Ishikawa (cell line): ENCODE data around the gene ACP6.

ENCODE experiments used
- CEBPB ChIP-seq: IDR thresholded peaks from 2 replicates; pipeline ENCODE4 v1.6.1; 2012
- CREB1 ChIP-seq: IDR thresholded peaks from 2 replicates; pipeline ENCODE4 v1.6.1; 2012; ENCODE audit warnings: low read depth
- EGR1 ChIP-seq: IDR thresholded peaks from 2 replicates; pipeline ENCODE4 v1.6.1; 2012
- EP300 ChIP-seq: IDR thresholded peaks from 2 replicates; pipeline ENCODE4 v1.6.1; 2012; ENCODE audit warnings: borderline replicate concordance
- FOXM1 ChIP-seq: IDR thresholded peaks from 2 replicates; pipeline ENCODE4 v1.6.1; 2012; ENCODE audit warnings: low read depth, borderline replicate concordance
- MAX ChIP-seq: IDR thresholded peaks from 2 replicates; pipeline ENCODE4 v1.6.1; 2012
- NFIC ChIP-seq: IDR thresholded peaks from 2 replicates; pipeline ENCODE4 v1.6.1; 2012
- RAD21 ChIP-seq: IDR thresholded peaks from 2 replicates; pipeline ENCODE4 v1.6.1; 2012; ENCODE audit warnings: low read depth
- REST ChIP-seq: IDR thresholded peaks from 2 replicates; pipeline ENCODE4 v1.6.1; 2012; ENCODE audit warnings: low read depth, mild to moderate bottlenecking
- TAF1 ChIP-seq: IDR thresholded peaks from 2 replicates; pipeline ENCODE4 v1.6.1; 2012; ENCODE audit warnings: low read depth, mild to moderate bottlenecking
- TCF12 ChIP-seq: IDR thresholded peaks from 2 replicates; pipeline ENCODE4 v1.6.1; 2012; ENCODE audit warnings: low read depth
- TEAD4 ChIP-seq: IDR thresholded peaks from 2 replicates; pipeline ENCODE4 v1.6.1; 2012
- USF1 ChIP-seq: IDR thresholded peaks from 2 replicates; pipeline ENCODE4 v1.6.1; 2012
- ZBTB7A ChIP-seq: IDR thresholded peaks from 2 replicates; pipeline ENCODE4 v1.6.1; 2012; ENCODE audit warnings: low read depth

- no peak for TF ChIP-seq TEAD4
- TF ChIP-seq EP300 = no peak
- TF ChIP-seq TAF1 = no peak
- TF ChIP-seq USF1 = no peak
- TF ChIP-seq RAD21 = no peak
- TF ChIP-seq CEBPB = no peak
- no peak for TF ChIP-seq REST
- no peak for TF ChIP-seq MAX
- no peak for TF ChIP-seq FOXM1
- no peak for TF ChIP-seq ZBTB7A
- no peak for TF ChIP-seq CREB1
- TF ChIP-seq TCF12 = no peak
- no peak for TF ChIP-seq EGR1
- TF ChIP-seq NFIC = no peak
Measured at GRCh38 chr1:147633759-147634158, 36.6 kb downstream of the ACP6 start.
